IPS-NIHi7 (cell line): Measurements from ENCODE around the gene RHOA.
A peak's percentile ranks its signal among the peaks of the same experiment; 100 is the strongest.

Experiments used
- DNase-seq: peaks from one replicate; pipeline ENCODE4 v3.0.0; 2012; ENCODE audit warnings: mixed read lengths; ENCODE audit errors: extremely low spot score

RHOA gene

GRCh38 chr3:49411968-49412631, at the start of gene RHOA, which contains the start of gene TCTA:
Gene RHOA (minus strand): TSS chr3:49411976. CDS start chr3:49375589, 36,387 bp downstream.
Gene TCTA (plus strand): TSS chr3:49412423. CDS start chr3:49412427, 4 bp downstream.
- peak; percentile 98 for DNase-seq

DNA sequence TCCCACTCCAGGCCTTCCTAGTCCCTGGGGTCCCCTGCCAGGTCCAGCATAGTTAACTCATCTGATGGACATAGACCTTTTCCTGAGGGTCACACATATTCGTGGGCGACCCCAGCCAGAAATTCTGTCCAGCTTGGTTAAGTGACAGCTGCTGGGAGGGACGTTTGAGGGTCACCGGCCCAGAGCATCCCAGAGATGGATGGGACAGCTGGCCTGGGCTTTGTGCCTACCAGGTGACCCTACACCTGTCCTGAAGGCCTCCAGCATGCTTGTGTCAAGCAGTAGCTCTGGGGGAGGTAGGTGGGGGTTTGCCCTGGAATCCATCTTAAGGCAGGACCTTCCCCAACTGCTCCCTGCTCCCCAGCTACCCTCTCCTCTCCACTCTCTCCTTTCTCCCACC, 49.2 kb upstream of the RHOA start:
- DNase-seq: no peak

DNA sequence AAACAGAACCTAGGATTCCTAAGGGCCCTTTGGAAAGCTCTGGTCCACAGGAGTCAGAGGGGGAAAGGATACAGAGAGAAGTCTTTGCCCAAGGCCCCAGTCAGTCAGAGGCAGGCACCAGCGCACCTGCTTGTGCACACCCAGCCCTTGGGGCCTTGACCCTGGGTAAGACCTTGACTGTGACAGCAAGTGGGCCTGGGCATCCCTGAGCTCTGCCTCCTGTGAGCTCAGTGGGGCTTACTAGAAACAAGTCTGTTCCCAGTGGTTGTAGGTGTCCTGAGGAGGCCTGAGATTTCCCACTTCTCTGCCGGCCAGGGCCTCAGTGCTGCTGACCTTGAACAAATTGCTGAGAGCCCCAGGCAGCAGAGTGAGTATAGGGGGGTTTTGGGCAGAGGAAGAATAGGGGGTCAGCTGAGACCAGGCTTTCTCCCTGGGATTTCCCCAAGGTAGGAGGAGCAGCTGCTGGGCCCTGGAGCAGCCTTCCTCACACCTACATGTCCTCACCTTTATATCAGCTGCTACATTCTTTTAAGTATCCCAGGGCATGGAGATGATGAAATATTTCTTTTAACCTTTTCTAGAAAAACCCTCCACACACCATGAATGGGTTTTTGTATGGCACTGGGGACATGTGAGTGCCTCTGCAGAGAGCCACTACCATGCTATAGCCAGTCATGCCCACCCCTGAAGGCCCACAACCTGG, 48.6 kb upstream of the RHOA start:
- DNase-seq: no peak

GRCh38 chr3:49456466-49456865, 44.7 kb upstream of the RHOA start:
- no peak for DNase-seq

DNA sequence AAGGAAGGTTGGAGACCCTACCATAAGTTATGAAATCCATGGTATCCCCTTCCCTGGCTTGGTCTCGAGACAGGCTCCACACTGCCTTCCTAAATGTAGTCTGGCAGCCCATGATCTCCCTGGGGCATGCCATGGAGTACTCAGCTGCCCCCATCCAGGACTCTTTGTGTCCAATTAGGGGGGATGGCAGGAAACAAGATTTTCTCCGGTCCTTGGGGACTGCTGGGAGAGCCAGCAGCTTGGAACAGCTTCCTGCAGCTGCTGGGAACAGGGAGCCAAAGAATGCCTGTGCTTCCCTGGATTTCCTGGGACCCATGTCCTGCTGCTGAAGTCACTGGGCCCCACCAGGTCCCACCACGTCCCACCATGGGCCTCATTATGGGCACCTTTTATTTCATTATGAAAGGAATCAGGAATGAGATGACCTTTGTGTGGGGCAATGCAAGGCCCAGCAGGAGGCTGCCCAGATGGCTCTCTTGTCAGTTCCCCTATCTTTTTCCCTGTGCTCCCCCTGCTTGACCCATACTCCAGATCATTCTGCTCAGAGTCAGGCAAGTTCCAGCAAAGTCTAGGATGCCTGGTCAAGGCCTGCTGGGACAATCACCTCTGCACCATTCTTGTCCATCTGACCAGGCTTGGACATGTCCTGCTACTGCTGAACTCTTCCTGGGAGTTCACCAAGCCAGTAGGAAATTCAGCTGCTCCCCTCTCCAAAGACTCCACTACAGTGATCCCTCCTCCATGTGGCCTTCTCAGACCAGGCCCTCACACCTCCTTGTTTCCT, 43.3 kb upstream of the RHOA start:
- peak; percentile 8 for DNase-seq

DNA sequence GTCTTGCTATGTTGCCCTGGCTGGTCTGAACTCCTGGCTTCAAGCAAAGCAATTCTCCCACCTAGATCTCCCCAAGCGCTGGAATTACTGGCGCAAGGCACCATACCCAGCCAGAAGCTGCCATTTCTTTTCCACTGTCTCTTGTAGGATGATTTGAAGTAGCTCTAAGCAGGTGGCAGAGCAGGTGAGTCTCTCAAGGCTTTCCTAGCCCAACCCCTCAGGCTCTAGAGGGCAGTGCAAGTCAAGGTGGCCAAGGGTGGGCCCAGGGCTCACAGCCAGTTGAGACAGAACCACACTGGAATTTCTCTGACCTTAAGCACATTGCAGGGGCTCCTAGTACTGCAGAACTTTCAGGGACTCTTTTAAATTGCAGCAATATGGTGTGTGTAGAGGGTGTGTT, 42.7 kb upstream of the RHOA start:
- DNase-seq: peak; percentile 82

GRCh38 chr3:49453621-49454020, 41.8 kb upstream of the RHOA start:
- DNase-seq: no peak

GRCh38 chr3:49445391-49445790, 33.6 kb upstream of the RHOA start:
- DNase-seq: no peak

GRCh38 chr3:49434731-49435130, 23.0 kb upstream of the RHOA start:
- no peak for DNase-seq

- DNase-seq: no peak
Observed at GRCh38 chr3:49428752-49429080, 16.9 kb upstream of the RHOA start.

DNA sequence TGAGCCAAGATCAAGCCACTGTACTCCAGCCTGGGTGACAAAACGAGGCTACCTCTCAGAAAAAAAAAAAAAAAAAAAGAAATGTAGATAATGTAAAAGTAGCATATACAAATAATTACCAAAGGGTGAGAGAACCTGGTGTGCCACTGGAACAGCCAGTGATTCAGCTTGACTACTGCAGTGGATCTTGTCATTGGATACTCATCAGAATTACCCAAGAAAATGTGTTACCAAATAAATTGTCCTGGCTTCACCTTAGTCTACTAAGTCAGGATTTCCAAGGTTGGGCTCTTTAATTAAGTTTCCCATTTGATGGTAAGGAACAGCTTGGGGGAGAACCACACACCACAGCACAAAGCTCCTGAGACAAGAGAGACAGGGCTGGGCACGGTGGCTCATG, 15.8 kb upstream of the RHOA start:
- DNase-seq: no peak

DNA sequence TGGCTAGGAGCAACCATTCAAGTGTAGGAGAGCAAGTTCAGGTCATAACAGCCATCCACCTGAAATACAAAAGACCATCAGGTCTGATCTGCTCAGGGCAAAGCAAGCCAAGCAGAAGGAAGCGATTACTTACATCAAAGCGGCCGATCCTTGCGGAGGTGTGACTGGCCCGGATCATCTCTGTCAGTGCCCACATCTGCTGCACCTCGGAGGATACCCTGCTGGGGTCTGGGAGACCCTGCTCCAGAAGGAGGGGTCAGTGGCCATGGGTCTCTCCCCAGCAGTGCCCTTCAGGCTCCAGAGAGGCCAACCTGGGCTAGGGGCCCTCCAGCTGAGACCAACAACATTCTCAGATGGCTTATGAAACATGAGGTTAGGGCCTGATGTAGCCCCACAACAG, 13.0 kb upstream of the RHOA start:
- DNase-seq: no peak

DNA sequence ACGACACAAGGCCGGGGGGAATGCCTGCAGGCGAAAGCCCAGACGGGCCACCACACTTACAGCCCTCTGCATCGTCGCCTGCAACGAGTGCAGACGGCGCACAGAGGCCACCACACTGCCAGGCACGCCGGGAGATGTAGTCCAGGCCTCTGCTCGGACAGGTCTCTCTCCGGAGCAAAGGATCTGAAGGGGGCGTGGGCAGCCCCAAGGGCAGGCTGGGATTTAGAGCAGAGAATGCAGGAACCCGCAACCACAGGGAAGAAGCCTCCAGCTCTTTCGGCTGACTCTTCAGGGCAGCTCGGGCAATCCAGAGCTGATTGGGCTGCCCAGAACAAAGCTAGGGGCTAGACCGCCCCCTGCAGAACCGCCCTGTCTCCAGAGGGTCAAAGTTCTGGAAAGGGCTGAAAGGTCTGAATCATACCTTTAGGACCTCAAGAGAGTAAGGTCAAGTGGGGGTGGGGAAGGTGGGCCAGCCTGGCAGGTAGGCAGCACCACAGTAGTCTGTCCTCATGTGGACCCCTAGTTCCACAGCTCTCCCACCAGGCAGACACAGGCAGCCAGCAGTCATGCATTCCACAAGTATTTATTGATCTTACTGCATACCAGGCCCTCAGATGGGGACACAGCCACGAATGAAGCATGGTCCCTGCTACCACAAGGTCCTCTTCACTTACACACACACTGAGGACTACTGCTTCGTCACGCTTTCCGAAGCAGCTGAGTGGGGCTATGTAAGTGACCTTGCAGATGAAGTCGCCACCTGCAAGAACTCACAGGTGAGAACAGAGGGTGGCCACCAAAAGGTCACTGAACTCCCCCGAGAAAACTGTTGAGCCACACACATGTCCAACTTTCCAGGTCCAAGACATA, 10.8 kb upstream of the RHOA start, which contains the start of gene AMT:
Gene AMT (minus strand): TSS at position 95 of the 870 bp plus-strand sequence. CDS start 23 bp downstream, at position 72.
- peak; percentile 96 for DNase-seq

GRCh38 chr3:49421890-49422378, 10.2 kb upstream of the RHOA start:
- DNase-seq: no peak

- no peak for DNase-seq
Observed at GRCh38 chr3:49417516-49418120, 5.8 kb upstream of the RHOA start.

- no peak for DNase-seq
Observed at GRCh38 chr3:49416867-49417266, 5.1 kb upstream of the RHOA start.

GRCh38 chr3:49415931-49416601, 4.3 kb upstream of the RHOA start:
- no peak for DNase-seq

GRCh38 chr3:49414753-49415152, 3.0 kb upstream of the RHOA start:
- DNase-seq: no peak

- no peak for DNase-seq
Observed at GRCh38 chr3:49413338-49413734, 1.6 kb upstream of the RHOA start.

DNA sequence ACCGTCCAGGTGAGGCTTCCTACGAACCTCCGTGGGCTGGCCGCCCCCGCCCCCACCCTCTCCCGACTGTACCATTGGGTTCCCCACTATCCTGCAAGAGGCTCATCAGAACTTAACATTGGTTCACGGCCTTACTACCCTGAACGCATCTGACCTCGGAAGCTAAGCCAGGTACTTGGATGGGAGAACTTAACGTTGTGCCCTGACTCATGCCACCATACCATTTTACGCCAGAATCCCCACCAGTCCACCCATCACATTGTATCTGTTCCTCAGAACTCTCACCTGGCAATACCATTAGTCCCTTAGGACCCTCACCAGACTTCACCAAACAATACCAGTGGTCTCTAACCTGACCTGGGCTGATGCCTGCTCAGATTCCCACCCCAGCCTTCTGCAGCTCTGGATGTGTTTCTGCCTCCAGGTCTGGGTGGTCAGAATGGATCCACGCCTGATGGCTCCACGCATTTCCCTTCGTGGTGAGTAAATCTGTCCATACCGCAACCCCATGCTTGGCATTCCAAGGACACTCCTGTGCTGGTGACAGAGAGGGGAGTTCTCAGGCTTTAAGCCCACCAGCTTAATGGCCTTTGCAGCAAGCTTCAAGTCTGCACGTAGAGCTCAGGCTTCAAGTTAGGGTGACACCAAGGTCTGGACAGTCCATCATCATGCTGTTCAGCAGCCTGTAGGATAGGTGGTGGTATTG, 1.0 kb upstream of the RHOA start:
- no peak for DNase-seq
